ENCODE results near the gene ZBTB7C. TPM values are rescaled to one million over a fixed set of nuclear protein-coding genes. Genes with fewer than 3 reads are reported as not detected.

ZBTB7C gene
- total and polyA plus RNA-seq, 2 of the 8 experiments (the other 6 are each of a cell fraction or from before 2014, with no cell fraction given), result 0.15 to 0.45 TPM

DNA sequence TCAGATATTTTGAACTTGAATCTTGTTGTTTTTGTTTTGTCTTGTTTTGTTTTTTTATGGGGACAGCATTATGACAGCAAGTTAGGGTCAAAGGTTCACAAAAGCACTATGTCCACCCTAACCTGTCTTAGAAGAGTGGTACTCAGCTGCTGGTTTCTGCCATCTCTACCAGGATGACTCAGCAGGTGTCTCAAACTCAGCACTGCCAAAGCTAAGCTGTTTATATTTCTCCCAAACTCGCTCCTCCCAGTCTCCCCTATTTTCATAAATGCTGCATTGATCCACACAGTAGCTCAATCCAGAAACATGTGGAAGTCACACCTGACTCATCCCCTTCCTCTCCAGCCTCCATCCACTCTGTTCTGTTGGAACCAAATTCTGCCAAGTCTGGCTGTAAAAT is 134.9 kb downstream of the ZBTB7C start:
- no peak overlapping the region for H3K56ac ChIP-seq (replicated peaks; ENCODE audit: insufficient read length, low read depth, low read length)
- 0 out of 2 replicates have a peak overlapping the region, but pooled peaks have one; percentile 32 for H2AFZ ChIP-seq (ENCODE audit: low read length)
- H4K8ac ChIP-seq (ENCODE audit: extremely low read depth, insufficient read depth, low read length), result no peak overlapping the region
- H2BK120ac ChIP-seq (replicated peaks; ENCODE audit: low read depth, low read length), result no peak overlapping the region
- H2AK5ac ChIP-seq (ENCODE audit: low read depth, low read length), result no peak overlapping the region
- H4K91ac ChIP-seq (replicated peaks; ENCODE audit: insufficient read length, low read length), result no peak overlapping the region
- no peak overlapping the region for H2BK12ac ChIP-seq (ENCODE audit: low read depth, low read length)
- H3K9ac ChIP-seq (replicated peaks in 1 of 4; ENCODE audit: extremely low read depth in 1 of 4, low read depth in 3 of 4, low read length in 3 of 4), result no peak overlapping the region
- no peak overlapping the region for H4K5ac ChIP-seq (ENCODE audit: insufficient read length, low read depth, low read length)
- H3K27ac ChIP-seq (ENCODE audit: low read depth, low read length), result no peak overlapping the region
- ChIA-PET POLR2A (ENCODE audit: partially characterized antibody) (interaction anchor here (1.6 kb wide), 1 partner anchor 9 kb away, joined by 3 read pairs; no protein-coding TSS in a partner anchor), CTCF (ENCODE audit: partially characterized antibody) (interaction anchor here (0.6 to 1.6 kb wide), 4 partner anchors 9 to 45 kb away, joined by 4 to 5 read pairs (median 4); no protein-coding TSS in a partner anchor)
- TF ChIP-seq ZNF274 (IDR thresholded peaks at IDR 0.05; ENCODE audit: borderline replicate concordance, extremely low read depth, low read length), result no peak
- no peak for TF ChIP-seq EP300 (IDR thresholded peaks at IDR 0.05; ENCODE audit: borderline replicate concordance in 1 of 2, low read depth in 2 of 2, low read length in 2 of 2)
- TF ChIP-seq SP2 (IDR thresholded peaks at IDR 0.05; ENCODE audit: low read length), result no peak
- no peak for TF ChIP-seq MAFK (IDR thresholded peaks at IDR 0.05; ENCODE audit: low read depth, low read length)
- TF ChIP-seq RFX5 (IDR thresholded peaks at IDR 0.05; ENCODE audit: borderline replicate concordance, low read depth, low read length), result no peak
- no peak for TF ChIP-seq RAD21 (IDR thresholded peaks at IDR 0.05 in 1 of 2, conservative IDR thresholded peaks at IDR 0.05 in 1 of 2; ENCODE audit: low read depth in 2 of 2, low read length in 2 of 2)
- TF ChIP-seq GABPA (IDR thresholded peaks at IDR 0.05; ENCODE audit: borderline replicate concordance, insufficient read depth, low read length), result no peak
- TF ChIP-seq SIRT6 (IDR thresholded peaks at IDR 0.05; ENCODE audit: low read length), result no peak
- no peak for TF ChIP-seq TAF7 (optimal IDR thresholded peaks at IDR 0.05; ENCODE audit: borderline replicate concordance, low read depth, low read length)
- TF ChIP-seq CHD1 (IDR thresholded peaks at IDR 0.05; ENCODE audit: low read depth, low read length), result no peak
- no peak for TF ChIP-seq SUZ12 (IDR thresholded peaks at IDR 0.05; ENCODE audit: low read length)
- H3K14ac ChIP-seq (ENCODE audit: insufficient read length), result no peak overlapping the region
- H3K4me1 ChIP-seq (replicated peaks in 1 of 4; ENCODE audit: control insufficient read depth in 3 of 4, insufficient read depth in 4 of 4, low read length in 3 of 4), result peaks cover 0 to 2% (median 0%) of the 10 kb centered on the region in 4 experiments; a peak in 1 of 7 replicates
- no peak overlapping the region for H2BK5ac ChIP-seq (ENCODE audit: low read depth, low read length)
- H3K36me3 ChIP-seq (ENCODE audit: control insufficient read depth in 2 of 4, insufficient read depth in 4 of 4, low read length in 3 of 4), result no peaks in the 10 kb centered on the region
- H2BK15ac ChIP-seq (ENCODE audit: low read length), result no peak overlapping the region
- H3K18ac ChIP-seq (ENCODE audit: extremely low read depth, low read length), result no peak overlapping the region
- DNase-seq (ENCODE audit: low read depth in 1 of 2, low spot score in 2 of 2), result no peak
- no peak overlapping the region for H3K4me3 ChIP-seq (ENCODE audit: extremely low read depth in 1 of 4, insufficient read depth in 2 of 4, low read depth in 3 of 4, low read length in 4 of 4)
- no peaks in the 10 kb centered on the region for H4K20me1 ChIP-seq (replicated peaks in 1 of 2; ENCODE audit: control insufficient read depth in 1 of 2, insufficient read depth in 2 of 2, low read length in 2 of 2)
- H3K23me2 ChIP-seq (ENCODE audit: low read depth, low read length), result no peaks in the 10 kb centered on the region
- no peak for FAIRE-seq
- no peak overlapping the region for H3K4me2 ChIP-seq (ENCODE audit: insufficient read depth in 1 of 2, low read depth in 2 of 2, low read length in 2 of 2)
- H3K9me3 ChIP-seq (ENCODE audit: insufficient read depth in 2 of 2, low read depth in 1 of 2, low read length in 1 of 2), result no peaks in the 10 kb centered on the region
- H3K23ac ChIP-seq (ENCODE audit: insufficient read length), result no peak overlapping the region
- no peak overlapping the region for H3K4ac ChIP-seq (replicated peaks; ENCODE audit: insufficient read length, low read depth, low read length)
- WGBS, 2 experiments (ENCODE audit: extremely low coverage in 1 of 2, insufficient coverage in 1 of 2, insufficient read length in 1 of 2, insufficient replicate concordance in 2 of 2, low coverage in 1 of 2, low lambda C conversion rate in 2 of 2, missing lambda C conversion rate in 1 of 2), result 87% methylated on average over 1 of the region's 1 CpG; no CpG with 5 or more reads in 1 of the 2 experiments
- no peaks in the 10 kb centered on the region; a peak in 1 of 7 replicates for H3K27me3 ChIP-seq (replicated peaks in 1 of 4; ENCODE audit: control insufficient read depth in 3 of 4, extremely low read depth in 1 of 4, insufficient read depth in 3 of 4, low read length in 3 of 4)
- H2BK20ac ChIP-seq (ENCODE audit: low read length), result no peak overlapping the region
- no peaks in the 10 kb centered on the region for H3K79me1 ChIP-seq (ENCODE audit: low read depth, low read length)
- H3K79me2 ChIP-seq (ENCODE audit: control insufficient read depth in 1 of 2, insufficient read depth in 2 of 2, low read length in 2 of 2), result no peaks in the 10 kb centered on the region
